Bone marrow (tissue), 2 donors: ENCODE measurements around the gene RSPH1.
"Not testable (repeated sequence)": the region's sequence is repeated elsewhere in the genome, so short reads cannot be mapped to it uniquely, and the experiment has no call there.

Experiments used
- DNase-seq, 2 donors: peaks; one replicate each; lab custom pipeline; 2025; lab: John Stamatoyannopoulos, UW

Gene RSPH1

DNA sequence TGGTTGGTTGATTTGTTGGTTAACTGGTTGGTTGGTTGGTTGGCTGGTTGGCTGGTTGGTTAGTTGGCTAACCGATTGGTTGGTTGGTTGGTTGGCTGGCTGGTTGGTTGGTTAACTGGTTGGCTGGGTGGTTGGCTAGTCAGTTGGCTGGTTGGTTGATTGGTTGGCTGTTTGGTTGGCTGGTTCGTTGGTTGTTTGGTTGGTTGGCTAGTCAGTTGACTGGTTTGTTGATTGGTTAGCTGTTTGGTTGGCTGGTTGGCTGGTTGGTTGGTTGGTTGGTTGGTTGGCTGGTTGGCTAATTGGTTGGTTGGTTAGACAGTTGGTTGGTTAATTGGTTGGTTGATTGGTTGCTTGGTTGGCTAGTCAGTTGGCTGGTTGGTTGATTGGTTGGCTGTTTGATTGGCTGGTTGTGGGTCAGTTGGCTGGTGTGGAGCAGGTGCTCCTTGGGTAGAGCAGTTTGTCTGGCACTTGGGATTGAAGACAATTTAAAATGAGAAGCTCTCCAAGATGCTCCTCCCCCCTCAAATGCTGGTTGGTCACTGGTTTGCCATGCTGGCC lies 6.9 kb downstream of the RSPH1 start:
- DNase-seq = no peak

DNA sequence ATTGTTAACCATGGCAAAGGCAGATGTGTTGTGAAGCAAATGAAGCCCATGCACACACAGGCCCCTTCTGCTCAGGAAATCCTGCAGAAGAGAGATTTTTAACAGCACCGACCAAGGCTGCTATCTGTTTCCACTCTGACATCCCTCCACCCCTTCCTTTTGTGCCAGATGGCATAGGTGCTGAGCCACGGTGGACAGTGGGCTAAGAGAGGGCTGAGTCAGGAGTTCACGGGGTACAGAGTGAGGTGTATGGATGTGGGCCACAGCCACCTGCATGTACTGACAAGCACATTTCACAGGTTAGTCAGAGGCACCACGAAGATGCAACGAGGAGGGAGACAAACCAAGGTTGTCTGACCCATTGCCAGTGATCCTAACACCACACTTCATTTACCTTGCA lies 9.5 kb downstream of the RSPH1 start:
- DNase-seq = peak in 1 of 2 donors; percentile 81

DNA sequence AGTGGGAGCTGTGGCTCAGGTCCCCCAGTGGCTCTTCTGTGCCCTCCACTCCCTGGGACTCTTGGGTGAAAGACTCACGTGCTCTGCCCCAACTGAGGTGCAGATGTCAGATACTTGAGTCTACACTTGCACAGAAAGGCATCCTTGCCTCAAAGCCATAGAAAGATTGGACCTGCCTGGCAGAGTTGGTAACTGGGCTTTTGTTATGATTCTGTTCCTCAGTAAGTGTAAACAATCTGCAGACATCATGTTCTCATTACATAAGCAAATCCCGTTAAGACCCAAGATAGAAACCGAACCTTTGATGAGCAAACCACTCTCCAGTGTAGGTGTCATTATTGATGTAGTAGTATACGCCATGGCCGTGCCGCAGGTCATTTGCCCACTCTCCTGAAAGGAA lies 10.0 kb downstream of the RSPH1 start:
- DNase-seq = no peak

DNA sequence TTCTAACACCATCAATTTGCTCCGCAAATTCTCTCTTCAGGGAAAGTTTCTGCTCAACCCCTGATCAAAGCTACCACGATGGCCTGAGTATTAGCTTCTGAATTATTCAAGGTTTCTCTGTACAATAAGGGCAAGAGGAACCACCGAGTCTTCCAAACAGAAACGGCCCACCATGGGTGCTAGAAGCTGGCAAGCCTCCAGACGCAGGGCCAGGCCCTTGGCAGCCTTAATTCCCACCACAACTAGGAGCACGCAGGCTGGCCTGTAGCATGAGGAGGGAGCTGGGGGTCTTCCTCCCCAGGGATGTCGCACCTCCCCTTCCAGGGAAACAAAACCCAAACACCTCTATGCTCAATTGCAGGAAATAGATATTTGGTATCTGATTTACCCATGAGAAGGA lies 11.1 kb downstream of the RSPH1 start:
- no peak for DNase-seq

DNA sequence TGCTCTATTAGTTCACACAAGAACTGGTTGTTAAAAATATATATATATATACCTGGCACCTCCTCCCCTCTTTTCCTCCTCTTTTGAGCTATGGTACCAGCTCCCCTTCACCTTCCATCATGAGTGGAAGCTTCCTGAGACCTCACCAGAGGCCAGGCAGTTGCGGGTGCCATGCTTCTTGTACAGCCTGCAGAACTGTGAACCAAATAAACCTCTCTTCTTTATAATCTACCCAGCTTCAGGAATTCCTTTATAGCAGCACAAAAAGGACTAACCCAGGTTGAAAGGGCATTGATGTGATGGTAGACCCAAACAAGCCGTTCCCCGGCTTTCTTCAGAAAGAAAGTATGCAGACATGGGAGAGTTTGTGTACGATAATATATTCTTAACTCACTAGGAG lies 14.9 kb downstream of the RSPH1 start:
- no peak for DNase-seq

DNA sequence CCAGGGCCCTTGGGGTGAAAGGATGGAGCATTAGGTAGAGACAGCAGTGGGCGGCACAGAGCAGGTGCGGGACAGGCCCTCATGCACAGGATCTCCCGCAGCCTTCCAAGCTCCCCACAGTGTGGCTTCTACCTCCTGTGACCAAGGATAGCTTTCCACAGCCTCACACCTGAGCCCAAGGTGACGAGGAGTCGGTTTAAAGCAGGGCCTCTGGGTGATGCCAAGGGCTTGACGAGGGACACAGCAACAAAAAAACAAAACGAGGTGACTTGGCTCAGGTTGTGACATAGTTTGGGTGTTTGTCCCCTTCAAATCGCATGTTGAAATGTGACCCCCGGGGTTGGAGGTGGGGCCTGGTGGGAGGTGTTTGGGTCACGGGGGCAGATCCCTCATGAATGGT lies 15.3 kb downstream of the RSPH1 start:
- no peak for DNase-seq

DNA sequence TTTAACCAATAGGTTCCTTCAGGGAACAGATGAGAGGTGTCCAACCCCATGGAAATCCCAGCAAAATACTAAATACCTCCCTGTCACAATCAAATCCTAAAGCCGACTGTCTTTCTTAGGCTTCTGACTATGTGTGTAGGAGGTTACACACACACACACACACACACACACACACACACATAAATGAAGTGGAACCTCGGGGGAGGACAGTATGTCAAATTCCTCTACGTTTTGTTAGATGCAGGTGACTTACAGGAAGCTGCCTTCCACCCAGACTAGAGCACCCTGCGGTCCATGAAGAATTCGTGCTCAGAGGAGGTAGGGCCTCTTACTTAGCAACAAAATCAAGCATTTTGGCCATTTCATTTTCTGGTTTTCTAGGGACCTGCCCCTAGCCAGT lies 16.4 kb downstream of the RSPH1 start:
- DNase-seq = no peak

DNA sequence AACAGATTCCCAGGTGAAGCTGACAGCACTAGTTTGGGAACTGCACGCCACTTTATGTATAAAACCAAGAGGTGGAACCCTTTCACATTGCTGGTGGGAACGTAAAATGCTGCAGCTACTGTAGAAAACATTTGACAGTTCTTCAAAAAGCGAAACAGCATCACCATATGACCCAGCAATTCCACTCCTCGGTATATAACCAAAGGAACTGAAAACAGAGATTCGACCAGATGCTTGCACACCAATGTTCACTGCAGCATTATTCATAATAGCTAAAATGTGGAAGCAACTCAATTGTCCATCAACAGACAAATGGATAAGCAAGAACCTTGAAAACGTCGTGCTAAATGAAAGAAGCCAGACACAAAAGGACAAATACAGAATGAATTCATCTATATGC lies 17.5 kb downstream of the RSPH1 start:
- no peak for DNase-seq

DNA sequence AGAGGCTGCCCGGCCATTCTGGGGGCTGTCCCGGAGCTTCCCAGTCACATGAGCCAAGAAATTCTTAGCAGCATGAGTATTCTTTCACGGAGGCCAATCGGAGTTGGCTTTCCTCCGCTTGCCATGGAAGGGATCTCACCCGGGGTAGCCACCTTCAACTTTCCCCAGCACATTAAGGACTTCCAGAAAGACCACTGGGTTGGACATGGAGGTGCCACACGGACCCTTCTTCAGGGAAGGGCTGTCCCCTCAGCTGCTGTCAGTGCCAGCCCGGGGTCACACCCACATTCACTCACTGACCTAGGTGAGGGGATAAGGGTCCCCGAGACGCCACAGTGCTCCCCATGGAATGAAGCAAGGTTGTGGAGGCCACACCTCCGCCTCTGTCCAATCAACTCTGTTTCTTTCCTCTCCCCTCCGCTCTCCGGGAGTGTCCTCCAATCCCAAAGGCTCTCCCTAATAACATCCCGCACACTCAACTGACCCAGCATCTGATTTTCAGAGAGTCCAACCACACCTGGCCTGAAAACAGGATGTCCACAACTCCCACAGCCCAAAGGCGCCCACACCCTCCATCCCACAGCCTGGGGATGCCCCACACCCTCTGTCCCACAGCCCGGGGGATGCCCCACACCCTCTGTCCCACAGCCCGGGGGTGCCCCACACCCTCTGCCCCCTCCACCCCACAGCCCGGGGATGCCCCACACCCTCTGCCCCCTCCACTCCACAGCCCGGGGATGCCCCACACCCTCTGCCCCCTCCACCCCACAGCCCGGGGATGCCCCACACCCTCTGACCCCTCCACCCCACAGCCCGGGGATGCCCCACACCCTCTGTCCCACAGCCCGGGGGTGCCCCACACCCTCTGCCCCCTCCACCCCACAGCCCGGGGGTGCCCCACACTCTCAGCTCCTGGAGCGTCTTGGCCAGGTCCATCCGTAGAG lies 19.4 kb downstream of the RSPH1 start:
- no peak for DNase-seq

DNA sequence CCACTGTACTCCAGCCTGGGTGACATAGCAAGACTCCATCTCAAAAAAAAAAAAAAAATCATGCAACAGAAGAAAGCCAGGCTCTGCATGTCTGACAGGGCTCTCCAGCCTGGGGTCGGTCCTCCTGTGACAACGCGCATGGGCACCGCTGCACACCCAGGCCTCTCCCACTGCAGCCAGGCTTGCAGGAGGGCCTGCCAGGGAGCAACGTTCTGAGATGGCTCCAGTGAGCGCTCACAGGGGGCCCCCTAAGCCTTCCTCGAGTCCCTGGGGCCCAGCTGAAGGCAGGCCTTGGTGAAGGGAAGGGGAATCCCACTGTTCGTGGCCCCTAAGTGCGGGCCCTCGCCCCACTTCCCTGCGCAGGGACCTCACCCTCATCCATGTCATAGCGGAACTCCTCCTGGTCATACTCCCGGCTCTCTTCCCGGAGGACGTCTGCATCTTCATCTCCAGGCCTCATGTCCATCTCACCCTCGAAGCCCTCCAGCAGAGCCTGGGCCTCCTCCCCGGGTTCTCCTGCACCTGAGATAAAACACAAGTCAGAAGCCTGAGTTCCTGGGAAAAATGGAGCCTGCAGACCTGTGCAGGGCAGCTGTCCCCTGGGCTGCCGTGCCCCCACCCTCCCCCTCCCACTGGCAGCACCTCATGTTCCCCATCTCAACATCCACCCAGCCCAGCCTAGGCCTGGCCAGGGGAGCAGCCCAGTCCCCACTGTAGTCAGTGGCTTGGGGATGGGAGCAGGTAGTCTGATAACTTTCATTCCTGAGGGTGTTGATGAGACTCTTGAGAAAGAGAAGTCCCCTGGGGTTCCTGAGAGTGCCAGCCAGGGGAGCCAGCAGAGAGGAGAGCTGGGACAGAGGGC lies 20.3 kb downstream of the RSPH1 start:
- DNase-seq = no peak

DNA sequence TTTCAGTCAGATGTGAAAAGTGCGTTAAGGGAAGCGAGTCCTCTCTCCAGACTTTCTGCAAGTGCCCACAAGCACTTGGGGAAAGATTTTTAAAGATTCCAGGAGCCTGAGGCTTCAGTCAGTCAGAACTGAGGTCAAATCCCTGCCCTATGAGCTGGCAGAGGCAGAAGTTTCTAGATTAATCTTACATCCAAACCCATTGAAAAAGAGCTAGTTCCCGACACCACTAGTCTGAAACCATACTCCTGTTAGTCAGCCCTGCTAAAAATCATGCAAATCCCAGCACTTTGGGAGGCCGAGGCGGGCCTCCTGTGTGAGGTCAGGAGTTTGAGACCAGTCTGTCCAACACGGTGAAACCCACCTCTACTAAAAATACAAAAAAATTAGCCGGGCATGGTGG lies 21.0 kb downstream of the RSPH1 start:
- no peak for DNase-seq

DNA sequence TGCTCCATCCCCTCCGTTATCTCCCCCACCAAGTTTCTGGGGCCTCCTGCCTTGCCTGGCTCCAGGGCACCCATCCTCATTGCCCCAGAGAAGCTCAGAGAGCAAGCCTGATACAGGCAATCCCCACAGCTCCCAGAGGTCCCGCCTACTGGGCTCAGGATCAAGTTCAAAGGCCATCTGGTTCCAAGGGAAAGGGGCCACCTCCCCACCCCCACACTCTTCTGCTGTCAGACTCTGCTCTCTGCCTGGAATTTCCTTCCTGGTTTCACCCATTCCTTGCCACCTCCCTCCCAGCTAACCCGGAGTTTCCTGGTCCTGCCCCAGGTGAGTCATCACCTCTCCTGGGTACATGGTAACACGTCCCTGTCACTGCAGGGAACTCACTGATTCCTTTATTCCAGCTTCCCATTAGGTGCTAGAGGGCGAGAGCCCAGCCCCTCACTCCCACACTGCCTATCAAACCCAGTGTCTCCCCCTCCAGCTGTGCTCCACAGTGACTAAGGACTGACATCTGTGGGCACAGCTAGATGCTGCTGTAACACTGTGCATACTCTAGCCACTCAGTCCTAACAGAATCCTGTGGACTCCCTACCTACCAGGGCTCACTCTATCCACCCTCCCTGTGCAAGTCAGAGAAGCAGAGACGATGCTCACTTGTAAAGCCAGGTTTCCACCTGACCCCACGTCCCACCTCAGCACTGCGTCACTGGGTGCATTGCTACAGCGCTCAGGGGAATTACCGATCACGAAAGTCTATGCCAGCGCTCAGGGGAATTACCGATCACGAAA lies 21.8 kb downstream of the RSPH1 start:
- peak in 1 of 2 donors; percentile 11 for DNase-seq

DNA sequence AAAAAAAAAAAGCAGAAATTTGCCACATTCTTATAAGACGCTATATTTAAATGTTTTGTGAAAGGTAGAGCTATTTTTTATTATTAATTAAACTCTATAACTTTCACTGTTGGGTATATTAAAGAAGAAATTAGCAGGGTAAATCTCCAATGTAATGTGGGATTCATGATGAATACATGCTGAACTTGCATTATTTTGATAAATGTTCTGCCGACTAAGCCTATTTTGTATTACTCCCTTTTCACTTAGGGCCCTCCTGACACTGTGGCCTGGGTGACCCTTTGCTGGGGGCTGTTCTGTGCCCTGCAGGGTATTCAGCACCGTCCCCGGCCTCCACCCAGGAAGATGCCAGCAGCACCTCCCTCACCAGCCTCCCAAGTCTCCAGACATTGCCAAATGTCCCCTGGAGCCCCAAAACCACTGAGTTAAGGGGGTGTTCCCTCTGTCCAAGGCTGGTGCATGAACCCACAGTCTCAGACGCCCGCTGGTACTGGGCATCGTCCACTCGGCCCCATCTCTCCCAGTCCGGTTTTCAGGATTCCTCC lies 22.5 kb downstream of the RSPH1 start:
- DNase-seq = no peak

DNA sequence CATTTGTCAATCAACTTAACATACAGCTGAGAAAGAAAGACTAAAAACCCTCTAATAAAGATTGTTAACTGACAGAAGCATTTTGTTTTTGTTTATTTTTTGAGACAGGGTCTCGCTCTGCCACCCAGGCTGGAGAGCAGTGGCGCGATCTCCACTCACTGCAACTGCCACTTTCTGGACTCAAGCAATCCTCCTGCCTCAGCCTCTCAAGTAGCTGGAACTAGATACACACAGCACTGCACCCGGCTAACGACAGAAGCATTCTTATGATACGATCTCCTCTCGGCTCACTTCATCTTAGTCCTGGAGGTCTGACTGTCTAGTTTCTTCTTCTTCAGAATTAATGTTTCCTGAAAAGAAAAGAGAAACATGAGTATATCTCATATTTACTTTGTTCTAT lies 23.5 kb downstream of the RSPH1 start:
- DNase-seq = no peak

DNA sequence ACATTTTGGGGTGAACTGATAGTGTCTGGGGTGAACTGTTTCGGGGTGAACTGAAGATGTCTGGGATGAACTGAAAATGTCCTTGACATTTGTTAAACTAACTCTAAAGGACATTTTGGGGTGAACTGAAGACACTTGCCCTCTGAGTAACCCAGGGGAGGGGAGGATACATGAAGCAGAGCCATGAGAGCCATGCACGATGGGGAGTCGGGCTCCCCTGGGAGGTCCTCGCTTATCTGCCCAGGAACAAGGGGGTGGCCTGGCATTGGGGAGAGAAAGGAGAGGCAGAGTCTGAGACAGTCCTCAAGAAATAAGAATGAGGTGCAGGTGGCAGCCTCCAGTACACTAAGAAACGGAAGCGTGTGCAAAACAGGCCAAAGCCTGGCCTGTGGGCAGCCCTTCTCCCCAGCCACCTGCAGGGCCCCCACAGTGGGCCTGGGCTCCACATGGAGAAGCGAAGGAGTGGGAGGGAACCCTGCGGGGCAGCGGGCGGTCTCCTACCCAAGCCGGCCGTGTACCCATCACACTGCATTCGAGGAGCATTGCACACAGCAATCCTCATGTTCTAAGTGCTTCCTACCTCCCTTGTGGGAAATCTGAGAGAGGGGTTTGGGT lies 24.2 kb downstream of the RSPH1 start:
- DNase-seq = no peak

DNA sequence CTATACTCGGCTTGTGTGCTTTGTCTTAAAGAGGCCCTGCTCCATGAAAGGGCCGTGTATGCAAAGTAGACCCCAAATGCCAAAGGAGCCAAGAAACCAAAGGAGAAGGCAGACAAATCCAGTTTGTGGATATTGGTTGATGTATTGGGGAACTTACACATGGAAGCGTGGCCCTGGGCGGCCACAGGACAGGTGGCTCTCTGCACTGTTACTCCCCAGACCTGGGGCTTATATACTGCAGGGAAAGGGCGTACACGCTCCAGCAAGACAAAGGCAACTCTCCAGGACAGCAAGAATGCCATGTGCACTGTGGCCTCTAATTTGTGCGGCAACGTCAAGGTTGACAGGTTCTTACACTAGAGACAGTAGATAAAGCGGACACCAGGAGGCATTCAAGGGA lies 24.8 kb downstream of the RSPH1 start:
- no peak for DNase-seq

DNA sequence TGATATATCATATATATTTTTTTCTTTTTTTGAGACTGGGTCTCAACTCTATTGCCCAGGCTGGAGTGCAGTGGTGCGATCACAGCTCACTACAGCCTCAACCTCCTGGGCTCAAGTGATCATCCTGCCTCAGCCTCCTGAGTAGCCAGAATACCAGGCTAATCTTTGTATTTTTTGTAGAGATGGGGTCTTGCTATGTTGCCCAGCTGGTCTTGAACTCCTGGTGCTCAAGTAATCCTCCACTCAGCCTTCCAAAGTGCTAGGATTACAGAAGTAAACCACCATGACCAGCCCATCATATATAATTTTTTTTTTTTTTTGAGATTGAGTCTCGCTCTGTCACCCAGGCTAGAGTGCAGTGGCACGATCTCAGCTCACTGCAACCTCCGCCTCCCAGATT lies 26.3 kb downstream of the RSPH1 start:
- not testable (repeated sequence) for DNase-seq

DNA sequence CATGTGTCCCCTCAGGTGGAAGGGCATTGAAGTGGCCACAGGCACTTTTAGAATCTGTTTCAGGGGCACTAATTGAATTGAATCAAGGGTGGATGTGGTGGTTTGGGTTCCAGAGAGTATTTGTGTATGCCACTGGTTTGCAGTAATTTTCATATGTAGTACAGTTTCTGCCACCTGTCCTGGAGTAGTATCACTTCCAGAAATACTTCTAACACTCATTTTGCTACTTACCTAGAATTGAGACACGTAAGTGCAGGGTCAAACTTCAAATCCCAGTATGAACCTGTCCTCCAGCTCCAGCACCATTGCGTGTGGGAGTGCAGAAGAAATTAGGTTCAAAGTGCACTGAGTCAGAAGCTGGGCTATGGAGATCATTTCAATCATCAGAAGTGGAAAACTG lies 26.8 kb downstream of the RSPH1 start:
- DNase-seq = no peak

DNA sequence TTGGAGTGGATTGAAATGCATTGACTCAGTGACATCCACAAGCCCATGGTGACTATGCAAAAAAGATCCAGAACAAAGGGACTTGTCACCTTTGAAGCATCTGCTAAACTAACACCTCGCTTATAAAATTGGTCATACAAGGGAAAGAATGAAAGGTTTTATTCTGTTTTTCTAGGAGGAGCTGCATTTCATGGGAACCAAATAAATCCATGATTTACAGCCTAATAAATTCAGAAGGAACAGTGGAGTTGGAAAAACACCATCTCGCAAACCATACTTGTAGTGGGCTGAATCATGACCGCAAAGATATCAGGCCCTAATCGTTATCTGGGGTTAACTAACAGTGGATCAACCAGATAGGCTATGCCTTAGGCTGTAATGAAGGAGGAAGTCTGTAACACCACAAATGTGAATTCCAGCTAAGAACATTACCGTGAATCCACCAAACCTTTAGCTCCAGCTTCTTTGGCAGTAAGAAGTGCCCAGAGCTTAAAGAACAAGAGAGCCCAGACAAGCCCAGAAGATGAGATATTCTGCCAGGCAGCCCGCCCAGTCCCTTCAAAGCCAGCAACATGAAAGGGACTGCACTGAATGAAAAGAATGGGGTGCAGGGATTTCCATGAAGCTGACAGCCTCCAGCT lies 27.4 kb downstream of the RSPH1 start:
- no peak for DNase-seq

DNA sequence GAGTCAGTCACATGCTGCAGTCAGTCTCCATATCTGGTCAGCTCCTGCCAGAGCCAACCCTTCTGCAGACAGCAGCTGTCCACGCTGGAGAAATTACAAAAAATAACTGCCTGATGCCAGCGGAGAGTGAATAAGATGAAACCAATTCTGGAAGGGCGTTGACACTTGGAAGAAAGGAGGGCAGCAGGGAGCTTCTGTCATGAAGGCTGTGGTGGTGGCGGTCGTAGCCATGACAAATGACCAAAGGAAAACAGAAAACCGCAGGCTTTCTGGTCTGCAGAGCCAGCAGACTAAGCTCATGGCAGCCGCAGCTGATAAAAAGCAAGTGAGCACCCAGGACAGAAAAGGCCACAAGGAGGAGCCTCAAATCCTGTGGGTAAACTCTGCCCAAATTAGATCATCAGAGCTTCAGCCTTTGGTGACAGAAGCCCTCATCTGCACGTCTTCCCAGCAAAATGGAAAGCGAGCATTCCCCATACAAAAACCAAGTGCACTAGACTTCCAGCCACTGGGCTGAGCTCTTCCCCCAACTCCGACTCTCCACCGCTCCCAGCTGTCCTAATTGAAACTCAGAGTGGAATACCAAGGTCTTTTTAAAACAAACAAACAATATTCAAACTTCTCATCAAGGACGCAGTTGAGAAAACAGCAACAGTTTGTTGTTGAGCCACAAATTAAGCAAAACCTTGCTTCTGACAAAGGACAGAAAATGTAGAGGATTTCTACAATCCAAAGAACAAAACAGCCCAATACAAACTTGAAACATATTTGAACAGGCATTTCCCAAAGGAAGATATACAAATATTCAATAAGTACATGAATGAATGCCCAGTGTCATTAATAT lies 28.7 kb downstream of the RSPH1 start:
- DNase-seq = no peak
